HTERT RPE-1 (cell line): Measurements from ENCODE around the gene MYLK.
"Not testable (repeated sequence)": the region's sequence is repeated elsewhere in the genome, so short reads cannot be mapped to it uniquely, and the experiment has no call there.

ENCODE experiments used
- in situ Hi-C: fragments of 300-500 bp; cut with MboI; formaldehyde crosslinking; loops from 4 replicates; pipeline ENCODE4 v1.14.3; 2020; ENCODE audit warnings: low sequenced_read_pairs

The MYLK gene

DNA sequence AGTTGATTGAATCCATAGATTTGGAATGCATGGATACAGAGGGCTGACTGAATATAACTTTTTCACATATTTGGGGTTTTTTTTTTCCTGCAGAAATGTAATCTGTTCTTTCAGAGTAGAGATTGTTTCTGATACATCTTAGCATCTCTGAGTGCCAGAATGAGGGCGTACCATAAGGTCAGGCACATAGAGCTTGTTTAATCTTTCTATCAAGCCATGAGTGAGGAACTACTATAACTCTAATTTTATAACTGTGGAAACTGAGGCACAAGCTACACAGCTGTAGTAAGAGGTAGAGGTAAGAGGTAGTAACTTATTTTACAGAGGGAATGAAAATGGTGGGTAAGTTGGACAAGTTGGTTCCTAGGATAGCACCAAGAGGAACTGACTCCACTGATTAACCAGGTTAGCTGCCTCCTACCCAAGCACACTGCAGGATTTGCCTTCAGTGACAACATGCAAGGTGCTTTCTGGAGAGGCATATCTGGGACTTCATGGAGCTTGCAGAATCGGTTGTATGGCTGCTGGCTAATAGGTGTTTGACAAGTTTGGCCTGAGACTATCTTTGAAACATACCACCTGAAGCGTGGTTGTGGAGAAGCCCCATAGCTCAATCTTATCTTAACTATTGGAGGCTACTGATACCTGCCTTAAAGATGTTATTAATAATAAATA, 275.7 kb downstream of the MYLK start:
- in situ Hi-C loops = no loop called here

DNA sequence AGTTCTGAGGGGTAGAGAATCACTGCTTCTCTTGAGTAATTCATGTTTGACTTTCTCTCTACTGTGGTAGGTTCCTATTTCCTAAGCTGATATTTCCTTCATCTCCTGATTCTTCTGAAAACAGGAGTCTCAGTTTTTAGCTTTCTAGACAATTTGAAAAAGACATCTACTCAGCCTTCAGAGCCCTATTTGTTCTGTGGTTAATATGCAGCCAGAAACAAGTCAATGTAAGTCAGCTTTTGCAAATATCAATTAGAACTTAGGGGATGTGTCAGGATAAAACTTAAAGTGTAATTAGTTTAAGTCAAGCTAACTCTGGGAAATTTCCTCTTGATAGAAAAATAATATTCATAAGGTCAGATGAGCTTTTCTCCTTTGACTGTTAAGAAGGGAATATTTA, 277.6 kb downstream of the MYLK start:
- in situ Hi-C loops = no loop called here

DNA sequence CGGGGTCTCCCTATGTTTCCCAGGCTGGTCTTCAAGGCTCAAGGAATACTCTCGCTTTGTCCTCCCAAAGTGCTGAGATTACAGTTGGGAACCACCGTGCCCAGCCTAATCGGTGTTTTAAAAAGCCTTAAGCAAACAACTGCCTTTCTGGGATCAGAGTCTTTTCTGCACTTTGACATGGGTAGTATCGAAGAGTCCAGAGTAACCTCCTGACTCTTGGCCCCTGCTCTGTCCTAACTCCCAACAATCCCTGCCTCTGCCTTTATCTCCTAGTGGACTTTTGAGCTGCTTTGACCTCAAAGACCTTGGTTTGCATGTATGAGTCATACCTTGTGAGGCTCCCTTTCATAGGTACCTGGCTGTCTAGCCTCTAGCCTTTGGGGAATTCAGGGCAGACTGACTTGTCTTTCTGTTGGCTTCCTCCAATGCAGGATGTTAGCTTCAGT, 278.3 kb downstream of the MYLK start:
- in situ Hi-C loops = no loop called here

GRCh38 chr3:123603153-123603552, 281.0 kb downstream of the MYLK start:
- in situ Hi-C loops = not testable (repeated sequence)

DNA sequence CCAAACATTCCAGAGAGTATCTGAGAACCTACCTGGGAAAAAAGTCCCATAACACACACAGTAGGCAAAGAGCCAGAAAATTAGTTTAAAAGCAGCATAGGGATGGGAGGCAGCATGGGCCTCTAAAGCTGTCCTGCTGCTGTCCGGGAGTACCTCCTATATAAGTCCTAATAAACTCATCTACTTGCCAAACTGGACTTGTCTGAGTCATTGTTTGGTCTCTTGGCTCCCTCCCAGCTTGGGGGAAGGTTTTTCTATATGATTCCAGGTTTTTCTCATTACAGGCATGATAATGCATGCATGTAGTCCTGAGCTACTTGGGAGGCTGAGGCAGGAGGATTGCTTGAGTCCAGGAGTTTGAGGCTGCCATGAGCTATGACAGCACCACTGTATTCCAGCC, 281.8 kb downstream of the MYLK start:
- in situ Hi-C loops = no loop called here

DNA sequence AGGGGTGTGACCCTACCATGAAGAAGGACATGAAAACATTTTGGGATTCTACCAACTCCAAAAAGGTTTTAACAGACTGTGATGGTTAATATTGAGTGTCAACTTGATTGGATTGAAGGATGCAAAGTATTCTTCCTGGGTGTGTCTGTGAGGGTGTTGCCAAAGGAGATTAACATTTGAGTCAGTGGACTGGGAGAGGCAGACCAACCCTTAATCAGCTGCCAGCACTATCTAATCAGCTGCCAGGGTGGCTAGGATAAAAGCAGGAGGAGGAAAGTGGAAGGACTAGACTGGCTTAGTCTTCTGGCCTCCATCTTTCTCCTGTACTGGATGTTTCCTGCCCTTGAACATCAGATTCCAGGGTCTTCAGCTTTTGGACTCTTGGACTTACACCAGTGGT, 283.3 kb downstream of the MYLK start:
- in situ Hi-C loops = not testable (repeated sequence)

- in situ Hi-C loops = no loop called here
These were observed 286.6 kb downstream of the MYLK start for GRCh38 chr3:123597561-123597960.

GRCh38 chr3:123595396-123596180, 288.5 kb downstream of the MYLK start:
- in situ Hi-C loops = no loop called here

DNA sequence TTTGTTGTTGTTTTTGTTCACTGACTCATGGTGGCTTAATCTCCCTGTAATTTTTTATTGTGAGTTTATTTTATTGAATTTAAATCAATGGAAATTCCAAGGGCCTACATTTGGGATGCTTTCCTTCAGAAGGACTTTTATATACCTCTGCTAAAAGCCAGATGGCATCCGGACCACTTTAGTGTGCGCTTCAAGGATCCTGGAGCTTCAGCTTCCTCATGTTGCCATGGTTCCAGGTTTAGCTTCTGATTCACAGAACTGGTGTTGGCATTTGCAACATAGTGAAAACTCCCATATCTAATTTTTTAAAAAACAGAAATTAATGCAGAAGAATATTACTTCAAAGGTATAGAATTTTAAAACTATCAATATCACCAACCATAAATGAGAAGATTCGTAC, 290.8 kb downstream of the MYLK start:
- in situ Hi-C loops = no loop called here

DNA sequence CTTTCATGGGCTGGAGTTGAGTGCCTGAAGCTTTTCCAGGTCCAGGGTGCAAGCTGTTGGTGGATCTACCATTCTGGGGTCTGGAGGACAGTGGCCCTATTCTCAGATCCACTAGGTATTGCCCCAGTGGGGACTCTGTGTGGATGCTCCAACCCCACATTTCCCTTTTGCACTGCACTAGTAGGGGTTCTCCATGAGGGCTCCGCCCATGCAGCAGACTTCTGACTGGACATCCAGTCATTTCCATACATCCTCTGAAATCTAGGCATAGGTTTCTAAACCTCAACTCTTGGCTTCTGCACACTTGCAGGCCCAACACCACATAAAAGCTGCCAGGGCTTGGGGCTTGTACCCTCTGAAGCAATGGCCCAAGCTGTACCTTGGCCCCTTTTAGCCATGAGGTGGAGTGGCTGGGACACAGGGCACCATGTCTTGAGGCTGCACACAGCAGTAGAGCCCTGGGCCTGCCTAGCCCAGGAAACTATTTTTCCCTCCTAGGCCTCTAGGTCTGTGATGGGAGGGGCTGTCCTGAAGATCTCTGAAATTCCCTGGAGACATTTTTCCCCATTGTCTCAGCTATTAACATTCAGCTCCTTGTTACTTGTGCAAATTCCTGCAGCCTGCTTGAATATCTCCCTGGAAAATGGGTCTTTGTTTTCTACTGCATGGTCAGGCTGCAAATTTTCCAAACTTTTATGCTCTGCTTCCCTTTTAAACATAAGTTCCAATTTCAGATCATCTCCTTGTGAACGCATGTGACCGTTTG, 293.3 kb downstream of the MYLK start:
- in situ Hi-C loops = no loop called here

DNA sequence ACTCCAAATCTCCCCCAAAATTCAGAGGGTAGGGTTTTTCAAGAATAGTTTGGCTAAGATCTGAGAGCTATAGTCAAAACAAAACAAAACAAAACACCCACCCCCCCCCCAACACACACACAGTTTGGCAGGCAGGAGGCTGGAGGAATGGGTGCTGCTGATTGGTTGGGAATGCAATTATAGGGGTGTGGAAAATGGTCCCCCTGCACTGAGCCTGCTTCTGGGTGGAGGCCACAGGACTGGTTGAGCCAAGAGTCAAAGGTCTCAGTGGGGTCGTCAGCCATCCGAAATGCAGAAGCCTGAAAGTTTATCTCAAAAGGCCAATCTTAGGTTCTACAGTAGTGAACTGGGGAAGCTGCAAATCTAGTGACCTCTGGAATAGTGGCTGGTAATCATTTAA, 296.7 kb downstream of the MYLK start:
- in situ Hi-C loops = no loop called here

GRCh38 chr3:123586968-123587367, 297.2 kb downstream of the MYLK start:
- in situ Hi-C loops = no loop called here

DNA sequence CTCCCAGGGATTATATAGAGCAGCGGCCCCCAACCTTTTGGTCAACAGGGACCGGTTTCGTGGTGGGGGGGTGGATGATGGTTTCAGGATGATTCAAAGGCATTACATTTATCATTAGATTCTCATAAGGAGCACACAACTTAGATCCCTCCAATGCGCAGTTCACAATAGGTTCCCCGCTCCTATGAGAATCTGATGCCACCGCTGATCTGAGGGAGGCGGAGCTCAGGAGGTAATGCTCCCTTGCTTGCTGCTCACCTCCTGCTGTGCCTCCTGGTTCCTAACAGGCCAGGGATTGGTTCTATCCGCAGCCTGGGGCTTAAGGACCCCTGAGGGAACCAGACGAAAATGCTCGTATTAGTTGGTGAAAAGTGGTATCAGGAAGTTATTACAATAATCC, 298.0 kb downstream of the MYLK start:
- in situ Hi-C loops = no loop called here

DNA sequence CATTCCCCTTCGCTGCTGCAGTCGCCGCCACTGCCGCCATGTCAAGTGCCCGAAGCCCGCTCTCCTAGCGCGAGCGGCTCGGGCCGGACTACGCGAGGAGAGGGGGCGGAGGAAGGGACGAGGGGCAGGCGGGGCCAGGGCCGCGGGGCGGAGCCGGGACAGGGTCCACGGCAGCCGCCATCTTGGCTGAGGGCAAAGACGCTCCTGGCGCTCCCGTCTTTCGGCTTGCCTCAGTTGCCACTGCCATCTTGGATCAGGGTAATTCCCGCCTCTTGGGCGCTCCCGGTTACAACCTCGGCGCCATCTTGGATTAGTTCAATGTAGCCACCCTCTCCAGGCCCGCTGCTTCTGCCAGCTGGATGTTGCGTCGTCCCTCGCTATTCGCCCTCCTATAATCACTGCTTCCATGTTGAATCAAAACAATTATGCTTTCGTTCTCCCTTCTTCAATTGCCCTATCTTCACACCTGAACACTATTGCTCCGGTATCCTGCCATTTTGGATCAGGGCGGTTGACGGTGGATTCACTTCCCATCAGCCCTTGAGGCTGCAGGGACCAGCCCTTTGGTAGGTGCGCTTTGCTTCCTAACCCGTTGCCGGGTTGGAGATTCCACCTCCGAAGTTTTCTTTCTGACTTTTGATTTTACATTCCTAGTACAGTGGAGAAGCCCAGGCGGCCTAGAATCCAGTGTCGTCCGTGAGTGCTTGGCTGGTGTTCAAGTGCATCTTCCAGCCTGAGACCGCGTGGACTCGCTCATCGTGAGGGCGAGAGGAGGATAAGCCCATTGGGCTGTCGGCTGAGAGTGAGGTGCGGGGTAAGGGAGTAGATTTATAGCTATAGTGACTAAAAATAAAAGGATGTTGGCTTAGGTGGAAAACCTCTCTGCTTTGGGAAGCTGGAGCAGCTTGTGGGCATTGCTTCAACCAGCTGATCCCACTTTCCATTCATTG, 298.9 kb downstream of the MYLK start, which contains the start of gene HACD2:
HACD2 (minus strand) TSS at position 66 of the 950 bp plus-strand sequence; CDS start at position 40, 26 bp downstream.
- in situ Hi-C loops = no loop called here

GRCh38 chr3:123584284-123584987, 299.7 kb downstream of the MYLK start:
- in situ Hi-C loops = no loop called here

DNA sequence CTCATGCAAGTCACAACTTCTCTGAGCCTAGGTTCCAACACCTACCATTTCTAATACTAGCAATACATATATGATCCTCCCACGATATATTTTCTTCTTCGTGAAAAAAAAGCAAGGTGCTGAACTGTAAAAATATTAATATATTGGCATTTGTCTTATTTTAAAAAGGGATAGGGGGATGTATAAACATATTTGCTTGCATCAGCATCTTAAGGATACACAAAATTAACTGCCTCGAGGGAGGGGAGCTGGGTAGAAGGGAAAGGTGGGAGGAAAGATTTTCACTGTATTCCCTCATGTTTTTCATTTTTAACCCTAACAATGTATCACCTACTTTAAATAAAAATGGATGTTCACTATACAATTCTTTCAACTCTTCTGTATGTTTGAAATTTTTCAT, 300.6 kb downstream of the MYLK start:
- in situ Hi-C loops = no loop called here

GRCh38 chr3:123582315-123582714, 301.8 kb downstream of the MYLK start:
- in situ Hi-C loops = no loop called here

- in situ Hi-C loops = no loop called here
These were observed 308.0 kb downstream of the MYLK start for GRCh38 chr3:123576122-123576521.

- in situ Hi-C loops = no loop called here
These were observed 312.2 kb downstream of the MYLK start for GRCh38 chr3:123571973-123572365.
